Epidermal melanocyte (primary cell): ENCODE results near the gene HSPBP1.
A peak's percentile ranks its signal among the peaks of the same experiment; 100 is the strongest.

Source experiments
- DNase-seq: peaks from one replicate; pipeline ENCODE4 v3.0.0; 2011; ENCODE audit warnings: low spot score; ENCODE audit not compliant: insufficient read length

Gene HSPBP1

DNA sequence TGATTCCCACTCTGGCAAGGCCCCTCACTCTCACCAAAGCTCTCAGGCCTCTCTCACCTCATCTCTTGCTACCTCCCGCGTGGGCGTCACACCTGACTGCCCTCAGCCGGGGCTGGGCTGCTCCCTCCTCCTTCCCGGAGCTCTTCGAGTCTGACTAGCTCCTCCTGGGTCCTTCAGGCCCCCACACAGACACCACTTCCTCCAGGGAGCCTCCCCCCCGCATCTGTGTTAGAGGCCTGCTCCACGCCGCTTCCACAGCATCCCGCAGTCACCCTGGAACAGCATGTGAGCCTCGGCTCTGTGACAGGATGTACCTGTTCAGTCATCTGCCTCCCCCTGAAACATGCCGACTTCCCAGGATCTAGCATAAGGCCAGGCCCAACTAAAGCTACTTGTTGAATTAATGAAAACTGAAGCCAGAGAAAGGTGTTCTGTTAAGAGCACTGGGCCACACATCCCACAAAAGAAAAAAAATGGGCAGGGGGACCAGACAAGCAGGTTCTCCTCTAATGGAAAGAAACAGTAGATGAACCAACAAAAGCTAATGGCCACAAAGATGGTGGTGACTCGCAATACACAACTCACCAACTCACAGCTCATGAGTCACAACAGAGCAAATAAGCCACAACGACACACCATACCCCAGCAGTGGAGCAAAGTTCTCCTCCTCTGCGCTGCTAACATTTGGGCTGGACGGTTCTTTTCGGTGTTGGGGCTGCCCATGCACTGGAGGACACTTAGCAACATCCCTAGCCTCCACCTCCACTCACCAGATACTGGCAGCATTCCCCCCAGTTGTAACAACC, 24.1 kb downstream of the HSPBP1 start:
- DNase-seq = no peak

GRCh38 chr19:55254625-55254977, 25.3 kb downstream of the HSPBP1 start:
- no peak for DNase-seq

GRCh38 chr19:55253842-55254624, 25.9 kb downstream of the HSPBP1 start:
- peak; percentile 11 for DNase-seq

- DNase-seq = no peak
Observed at GRCh38 chr19:55252760-55253663, 26.9 kb downstream of the HSPBP1 start.

DNA sequence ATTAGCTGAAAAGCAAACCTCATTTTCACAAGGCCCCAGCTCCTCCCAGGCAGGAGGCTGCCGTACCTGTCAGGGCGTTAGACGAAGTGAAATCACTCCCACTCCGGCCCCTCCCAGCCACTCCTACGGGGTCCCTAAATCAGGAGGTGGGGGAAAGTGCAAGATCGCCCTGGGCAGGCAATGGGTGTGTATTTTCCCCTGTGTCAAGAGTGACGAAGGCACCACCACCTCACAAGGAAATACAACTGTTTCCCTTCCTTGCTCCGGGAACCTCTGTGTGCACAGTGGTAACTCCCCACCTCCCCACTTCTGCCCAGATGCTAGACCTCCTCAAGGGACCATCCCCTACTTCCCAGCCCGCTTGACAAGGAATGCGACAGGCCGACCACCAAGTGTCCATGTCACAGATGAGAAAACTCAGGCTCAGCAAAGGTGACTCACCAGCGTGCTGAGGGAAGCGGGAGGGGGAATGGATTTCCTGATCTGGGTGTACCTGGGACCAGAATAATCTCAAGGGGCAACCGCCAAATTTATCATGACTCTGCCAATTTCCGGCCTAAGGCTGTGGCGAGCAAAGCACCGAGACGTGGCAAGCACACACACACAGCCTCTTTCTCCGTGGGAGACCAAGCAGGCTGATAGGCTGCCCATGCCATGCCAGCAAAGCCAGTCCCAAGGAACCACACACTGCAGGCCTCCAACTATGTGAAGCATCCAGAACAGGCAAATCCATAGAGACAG, 28.4 kb downstream of the HSPBP1 start:
- DNase-seq = peak; percentile 13

GRCh38 chr19:55250262-55251036, 29.5 kb downstream of the HSPBP1 start:
- no peak for DNase-seq

- DNase-seq = no peak
Observed at GRCh38 chr19:55249841-55250240, 30.1 kb downstream of the HSPBP1 start.

DNA sequence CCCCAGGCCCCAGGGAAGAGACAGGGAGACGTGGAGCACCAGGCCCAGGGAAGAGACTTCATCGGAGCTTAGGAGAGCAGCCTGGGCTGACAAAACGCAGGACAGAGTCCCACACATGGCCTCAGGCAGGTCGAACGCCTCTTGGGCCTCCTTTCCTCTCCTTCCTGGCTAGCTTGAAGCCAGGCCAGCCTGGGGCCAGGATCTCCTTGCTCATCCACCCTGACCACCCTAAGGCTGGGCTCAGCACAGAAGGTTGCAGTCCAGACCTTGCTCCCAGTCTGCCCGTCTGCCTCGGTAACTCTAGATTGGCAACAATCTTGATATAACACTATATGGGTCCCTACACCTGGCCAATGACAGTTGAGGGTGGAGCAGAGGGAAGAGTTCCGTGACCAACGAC, 31.2 kb downstream of the HSPBP1 start:
- no peak for DNase-seq

- DNase-seq = no peak
Observed at GRCh38 chr19:55248166-55248675, 31.7 kb downstream of the HSPBP1 start.

GRCh38 chr19:55247621-55248099, 32.2 kb downstream of the HSPBP1 start:
- DNase-seq = no peak

DNA sequence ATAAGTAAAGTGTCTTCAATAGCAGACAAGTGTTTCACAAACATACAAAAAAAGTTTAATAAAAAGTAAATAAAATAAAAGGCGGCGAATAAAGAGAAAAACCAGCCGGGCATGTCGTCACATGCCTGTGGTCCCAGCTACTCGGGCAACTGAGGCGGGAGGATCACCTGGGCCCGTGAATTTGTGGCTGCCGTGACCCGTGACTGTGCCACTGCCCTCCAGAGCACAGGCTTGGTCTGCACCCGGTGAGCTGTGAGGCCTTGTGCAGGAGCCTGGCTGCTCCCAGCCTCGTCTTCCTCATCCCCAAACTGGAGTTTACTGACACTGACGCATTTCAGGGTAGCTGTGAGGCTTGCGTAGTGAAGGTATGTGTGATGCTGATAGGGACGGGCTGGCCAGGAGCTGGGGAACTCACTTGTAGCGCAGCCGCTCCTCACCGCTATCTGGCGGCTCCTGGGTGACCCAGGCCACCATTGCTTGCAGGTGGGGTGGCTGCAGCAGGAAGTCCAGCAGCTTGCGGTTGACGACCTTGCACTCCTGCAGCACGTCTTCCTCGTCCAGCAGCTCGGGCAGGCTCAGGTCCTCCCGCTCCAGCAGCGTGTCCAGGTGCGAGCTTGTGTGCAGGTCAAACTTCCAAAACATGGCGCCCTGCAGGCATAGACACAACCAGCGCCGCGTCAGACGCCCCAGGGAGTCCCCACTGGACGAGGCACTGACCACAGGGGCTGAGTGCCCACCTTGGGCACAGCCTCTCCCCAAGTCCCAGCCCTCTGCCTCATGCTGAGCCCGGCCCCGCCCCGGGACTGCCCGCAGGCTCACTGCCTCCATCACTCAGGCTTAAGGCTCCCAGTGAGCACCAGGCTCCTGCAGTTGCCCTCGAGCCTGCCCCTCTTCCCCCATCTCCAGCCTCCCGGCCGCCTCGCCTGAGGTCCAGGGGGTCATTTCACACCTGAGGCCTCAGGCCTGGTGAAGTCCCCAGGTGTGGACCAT, 33.2 kb downstream of the HSPBP1 start:
- no peak for DNase-seq

DNA sequence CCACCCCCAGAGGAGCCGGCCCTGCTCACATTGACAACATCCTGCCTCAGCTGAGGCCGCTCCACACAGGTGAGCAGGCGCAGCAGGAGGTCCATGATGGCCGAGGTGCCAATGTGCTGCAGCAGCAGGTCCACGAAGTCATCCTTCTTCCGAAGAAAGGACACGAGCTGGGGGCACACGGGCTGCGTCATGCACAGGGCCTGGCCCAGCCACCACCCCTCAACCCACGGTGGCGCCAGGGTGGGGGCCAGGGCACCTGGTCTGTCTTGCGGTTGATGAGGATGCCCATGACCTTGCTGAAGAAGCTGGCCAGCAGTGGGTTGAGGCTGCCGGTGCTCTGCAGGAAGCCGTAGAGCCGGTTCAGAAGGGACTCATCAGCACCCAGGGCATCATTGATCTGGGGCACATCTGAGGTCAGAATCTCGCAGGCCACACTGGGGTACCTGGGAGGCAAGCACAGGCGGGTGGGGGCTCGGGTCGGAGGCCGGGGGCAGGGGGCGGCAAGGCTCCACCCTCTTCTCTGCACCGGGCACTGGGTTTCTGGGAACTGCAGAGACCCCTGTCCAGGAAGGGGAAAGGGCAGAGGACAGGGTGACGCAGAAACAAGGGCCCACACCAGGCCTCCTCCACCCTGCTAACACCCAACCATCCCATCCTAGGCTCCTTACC, 34.5 kb downstream of the HSPBP1 start:
- no peak for DNase-seq

GRCh38 chr19:55244004-55244680, 35.8 kb downstream of the HSPBP1 start:
- no peak for DNase-seq

DNA sequence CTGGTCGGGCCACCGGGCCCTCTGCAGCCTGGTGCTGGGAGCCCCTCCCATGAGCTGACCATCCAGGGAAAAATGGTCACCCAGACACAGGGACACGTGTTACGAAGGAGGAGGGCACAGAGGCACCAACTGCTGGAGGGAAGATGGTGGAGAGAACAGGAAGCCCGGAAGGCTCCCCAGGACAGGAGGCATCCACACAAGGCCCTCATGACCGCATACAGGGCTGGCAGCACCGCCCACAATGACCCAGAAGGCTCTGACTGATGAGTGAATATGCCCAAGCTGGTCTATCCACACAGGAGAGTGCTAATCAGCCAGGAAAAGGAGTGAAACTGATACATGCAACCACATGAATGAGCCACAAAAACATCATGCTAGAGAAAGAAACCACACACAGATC, 37.4 kb downstream of the HSPBP1 start:
- no peak for DNase-seq

GRCh38 chr19:55241935-55242464, 37.9 kb downstream of the HSPBP1 start:
- no peak for DNase-seq

- no peak for DNase-seq
Observed at GRCh38 chr19:55241143-55241934, 38.6 kb downstream of the HSPBP1 start.

DNA sequence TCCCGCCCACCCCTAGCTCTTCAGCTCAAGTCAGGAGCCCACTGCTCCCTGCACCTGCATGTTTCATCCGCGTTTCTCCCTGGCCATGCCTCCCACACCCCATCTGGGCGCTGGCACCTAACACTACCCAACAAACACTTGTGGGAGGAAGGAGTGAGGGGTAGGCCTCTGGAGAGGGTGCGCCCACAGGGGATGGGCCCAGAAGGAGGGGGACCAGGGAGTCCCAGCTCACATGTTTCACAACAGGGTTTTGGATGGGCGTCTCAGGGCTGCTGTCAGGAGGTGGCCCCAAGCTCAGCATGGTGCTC, 39.2 kb downstream of the HSPBP1 start:
- DNase-seq = no peak
